K562 (cell line): ENCODE measurements around the gene BRME1. TPM values are rescaled to one million over a fixed set of nuclear protein-coding genes. Genes with fewer than 3 reads are reported as not detected.

ENCODE experiments used
- ATAC-seq: fragments of 200-7000 bp; cut with Tn5 transposase; 3 replicates; pipeline ENCODE4 v1.9.1; 2020; ENCODE audit warnings: moderate library complexity
- BruUV-seq: library from RNA; stranded (reverse); fragments of 400-500 nt; replicated peaks from 2 replicates; lab custom pipeline; 2021; lab: Mats Ljungman, UMichigan
- CTCF ChIA-PET: fragments of 300-600 bp; formaldehyde crosslinking; extraction: SDS; loops from one replicate; lab custom pipeline; 2021; ENCODE audit warnings: low intra/inter-chr PET ratio; lab: Yijun Ruan, JAX
- POLR2A ChIA-PET: fragments of 300-600, 350-650 bp; sonication (Branson Sonifier 250); formaldehyde crosslinking; extraction: SDS; loops from one replicate; lab custom pipeline; 2021; ENCODE audit warnings: antibody characterized with exemption, inconsistent platforms; lab: Yijun Ruan, JAX
- DNase-seq, 4 experiments: peaks; one replicate each; pipeline versions ENCODE4 v3.0.0 to v3.0.0-alpha.2; 2011 to 2018; ENCODE audit warnings: low spot score in 3 of 4, mixed read lengths in 3 of 4; ENCODE audit errors: extremely low read depth in 1 of 4
- FAIRE-seq: peaks from 2 replicates; lab custom pipeline; 2011; peaks lifted over from hg19 to GRCh38; lab: Jason Lieb, UNC
- H2AFZ ChIP-seq: 2 replicates; pipeline ENCODE4 v1.6.0; 2011; ENCODE audit warnings: low read depth, low read length, control low read depth, inconsistent platforms
- H3K27ac ChIP-seq: fragments of 200-600 bp; 3 replicates; pipeline ENCODE4 v1.8.0; 2011; ENCODE audit warnings: low read depth, mild to moderate bottlenecking, control low read depth, inconsistent platforms, low read length, moderate library complexity, mixed read lengths; ENCODE audit errors: extremely low read depth
- H3K27me3 ChIP-seq, 2 experiments: fragments of 300-600 bp in 1 of 2; 2 replicates in 1 of 2; 3 replicates in 1 of 2; pipeline versions ENCODE4 v1.6.0 to v1.8.0; 2011; ENCODE audit warnings: inconsistent platforms in 2 of 2, low read length in 2 of 2, mild to moderate bottlenecking in 1 of 2, mixed read lengths in 1 of 2, moderate library complexity in 1 of 2; ENCODE audit not compliant: control insufficient read depth in 2 of 2, insufficient read depth in 2 of 2
- H3K36me3 ChIP-seq: fragments of 300-600 bp; 3 replicates; pipeline ENCODE4 v1.8.0; 2011; ENCODE audit warnings: mild to moderate bottlenecking, low read length, inconsistent platforms; ENCODE audit not compliant: control insufficient read depth, insufficient read depth
- H3K4me1 ChIP-seq, 2 experiments: fragments of 200-600 bp in 1 of 2; replicated peaks in 1 of 2; 2 replicates in 1 of 2; 3 replicates in 1 of 2; pipeline versions ENCODE4 v1.5.1 to v1.8.0; 2011; ENCODE audit warnings: inconsistent platforms in 2 of 2, low read length in 2 of 2, mild to moderate bottlenecking in 1 of 2, mixed read lengths in 1 of 2, moderate library complexity in 1 of 2; ENCODE audit not compliant: control insufficient read depth in 2 of 2, insufficient read depth in 2 of 2
- H3K4me2 ChIP-seq: 2 replicates; pipeline ENCODE4 v1.6.1; 2011; ENCODE audit warnings: low read length, control low read depth, inconsistent platforms, mixed read lengths; ENCODE audit not compliant: insufficient read depth
- H3K4me3 ChIP-seq: fragments of 200-600 bp; sonication (generic), shearing (Covaris generic); 2 replicates; pipeline ENCODE4 v1.5.1; 2016; ENCODE audit warnings: control low read depth, inconsistent platforms
- H3K79me2 ChIP-seq: fragments of 200-600 bp; 3 replicates; pipeline ENCODE4 v1.8.0; 2011; ENCODE audit warnings: low read length, inconsistent platforms; ENCODE audit not compliant: control insufficient read depth, insufficient read depth
- H3K9ac ChIP-seq, 2 experiments: 2 replicates each; pipeline versions ENCODE4 v1.6.0 to v1.6.1; 2011; ENCODE audit warnings: low read depth in 2 of 2, low read length in 2 of 2, control low read depth in 1 of 2, inconsistent platforms in 1 of 2, mild to moderate bottlenecking in 1 of 2, mixed read lengths in 1 of 2; ENCODE audit not compliant: insufficient read depth in 1 of 2
- H3K9me1 ChIP-seq: one replicate; pipeline ENCODE4 v1.6.0; 2011; ENCODE audit warnings: inconsistent platforms, mild to moderate bottlenecking, low read length, moderate library complexity; ENCODE audit not compliant: control insufficient read depth, insufficient read depth
- H3K9me3 ChIP-seq: replicated peaks from 2 replicates; pipeline ENCODE4 v1.5.1; 2011; ENCODE audit warnings: low read depth, low read length, inconsistent platforms; ENCODE audit not compliant: control insufficient read depth, insufficient read depth
- H4K20me1 ChIP-seq: replicated peaks from 2 replicates; pipeline ENCODE4 v1.6.1; 2011; ENCODE audit warnings: low read length, inconsistent platforms, mixed read lengths; ENCODE audit not compliant: control insufficient read depth, insufficient read depth
- ATF1 ChIP-seq, 2 experiments: fragments of 450-650 bp in 1 of 2; IDR thresholded peaks; 2 replicates each; pipeline ENCODE4 v1.6.1; 2016; ENCODE audit warnings: missing compliant biosample characterization in 1 of 2, missing genetic modification characterization in 1 of 2
- FOXA3 ChIP-seq, 2 experiments: fragments of 450-650 bp in 1 of 2; sonication (generic) in 1 of 2; formaldehyde crosslinking; IDR thresholded peaks in 1 of 2; conservative IDR thresholded peaks in 1 of 2; 2 replicates each; pipeline versions ENCODE4 v1.4.0 to v1.8.0; 2020 to 2022; ENCODE audit warnings: mild to moderate bottlenecking in 2 of 2, missing genetic modification reagents in 1 of 2
- WGBS: fragments of 100-300 bp; shearing (Covaris generic); methylation state at CpG from one replicate; pipeline ENCODE4 v1.1.6; 2016; ENCODE audit warnings: low coverage, mixed read lengths; ENCODE audit not compliant: insufficient coverage; ENCODE audit errors: missing lambda C conversion rate; 5-methylcytosine and 5-hydroxymethylcytosine counted together
- in situ Hi-C: fragments of 300-500 bp; cut with MboI; formaldehyde crosslinking; loops from 4 replicates; pipeline ENCODE4 v1.15.0; 2018; ENCODE audit warnings: inconsistent platforms, mixed read lengths
- intact Hi-C: fragments of 100-400 bp; cut with micrococcal nuclease; formaldehyde crosslinking; loops from 2 replicates; pipeline ENCODE4 v1.14.2; 2022
- polyA plus RNA-seq, 8 experiments: library from polyadenylated mRNA; depleted of rRNA in 4 of 8; stranded (reverse) in 5 of 8; unstranded in 3 of 8; fragments of >200 nt; fragmentation: Nextera tagmentation in 2 of 8; fragmentation: Illumina TruSeq in 1 of 8; extraction: Ambion mirVana in 2 of 8; extraction: Trizol in 1 of 8; gene quantifications; 2 replicates each; pipeline versions ENCODE4 v1.2.1 to v1.2.3, GENCODE V29; 2011 to 2014; ENCODE audit warnings: inconsistent platforms in 1 of 8, missing spikeins in 1 of 8
- total RNA-seq, 7 experiments: library from RNA; depleted of rRNA in 6 of 7; stranded (reverse); fragments of >200 nt in 6 of 7; fragmentation: Illumina TruSeq in 2 of 7; extraction: Trizol in 2 of 7; gene quantifications; 2 replicates each; pipeline versions ENCODE4 v1.2.1 to v1.2.3, GENCODE V29; 2011 to 2021; ENCODE audit warnings: low replicate concordance in 1 of 7

BRME1 gene
- total and polyA plus RNA-seq, 9 of the 15 experiments (the other 6 are each of a cell fraction or from before 2014, with no cell fraction given) = 0.75 to 6.1 (median 3.6) TPM

DNA sequence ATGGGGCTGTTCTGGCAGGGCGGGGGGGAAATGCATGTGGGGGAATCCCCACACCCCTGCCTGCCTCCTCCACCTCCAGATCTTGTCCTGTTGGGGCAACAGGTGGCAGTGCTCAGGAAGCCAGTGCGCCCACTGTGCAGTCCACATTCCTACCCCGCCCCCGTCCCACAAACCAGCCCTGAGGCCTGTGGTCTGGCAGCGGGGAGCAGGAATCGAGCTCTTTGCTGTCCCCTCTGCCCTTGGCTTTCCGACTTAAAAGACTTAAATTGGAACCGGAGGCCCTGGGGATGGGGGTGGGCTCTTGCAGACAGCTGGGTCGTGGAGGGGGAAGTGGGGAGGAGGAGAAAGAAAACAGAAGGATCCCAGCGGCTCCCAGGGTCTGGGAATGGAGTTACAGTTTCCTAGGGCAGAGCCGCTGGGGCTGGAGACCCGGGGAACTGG, 24.6 kb downstream of the BRME1 start:
- WGBS = 90% methylated on average over 6 of the region's 12 CpGs
- Histone ChIP-seq H3K27me3 (no peaks in the 10 kb centered on the region; a peak in 1 of 5 replicates), H3K4me2 (no peak overlapping the region), H3K36me3 (no peaks in the 10 kb centered on the region), H3K9me3 (no peaks in the 10 kb centered on the region), H4K20me1 (no peaks in the 10 kb centered on the region), H3K27ac (0 out of 3 replicates have a peak overlapping the region, but pooled peaks have one; percentile 43), H3K9ac (peak overlapping the region in 1 of 2 experiments; percentile 86; a peak in 3 of 4 replicates), H3K79me2 (no peaks in the 10 kb centered on the region), H3K4me3 (no peak overlapping the region), H2AFZ (peak overlapping the region; percentile 67; the same call in 1 of the 2 replicates), H3K4me1 (peaks cover 17 to 64% of the 10 kb centered on the region in 2 experiments), H3K9me1 (no peaks in the 10 kb centered on the region)
- no TSS peak for BruUV-seq
- no peak for FAIRE-seq
- no peak for ATAC-seq
- intact Hi-C loops (loop anchor here (5.0 kb wide), 1 partner anchor 466 kb away; no protein-coding TSS in a partner anchor), in situ Hi-C loops (loop anchor here (5.0 kb wide), 1 partner anchor 191 kb away; the partner anchor contains the start of gene MISP3)
- TF ChIP-seq ATF1 (CRISPR knock-in tag; IDR thresholded peaks at IDR 0.05) (no peak), ATF1 (tag; IDR thresholded peaks at IDR 0.05) (no peak), FOXA3 (CRISPR knock-in tag; conservative IDR thresholded peaks at IDR 0.05 in 1 of 2, IDR thresholded peaks at IDR 0.05 in 1 of 2) (no peak)
- POLR2A ChIA-PET = interaction anchor here (0.6 to 2.1 kb wide), 5 partner anchors 97 to 255 kb away, joined by 3 to 5 read pairs (median 3); partner anchors contain the start of genes ASF1B, IL27RA and RFX1
- CTCF ChIA-PET = interaction anchor here (1.0 to 2.8 kb wide), 3 partner anchors 151 to 199 kb away, joined by 4 to 39 read pairs (median 6); partner anchors contain the start of genes IL27RA and MISP3
- no peak for DNase-seq
